Gastroesophageal sphincter (tissue), 4 donors: ENCODE results near the gene BLOC1S4. TPM values are rescaled to one million over a fixed set of nuclear protein-coding genes. Genes with fewer than 3 reads are reported as not detected.

Source experiments
- ATAC-seq: fragments of 150-250 bp; one replicate; pipeline ENCODE4 v1.9.1; 2016; ENCODE audit warnings: mild to moderate bottlenecking, moderate library complexity
- H3K27ac ChIP-seq, 4 donors: fragments of 200-600 bp; sonication (generic) in 3 of 4; 1 replicate in 3 of 4; 2 replicates in 1 of 4; pipeline ENCODE4 v1.5.1; 2016 to 2019
- H3K27me3 ChIP-seq: fragments of 200-600 bp; sonication (generic); one replicate; pipeline ENCODE4 v1.5.1; 2019
- H3K36me3 ChIP-seq, 2 donors: fragments of 200-600 bp; sonication (generic); one replicate each; pipeline ENCODE4 v1.5.1; 2019; ENCODE audit warnings: control low read depth in 1 of 2
- H3K4me1 ChIP-seq, 3 donors: fragments of 200-600 bp; sonication (generic); 1 replicate in 2 of 3; 2 replicates in 1 of 3; pipeline ENCODE4 v1.5.1; 2016 to 2019; ENCODE audit warnings: control low read depth in 2 of 3
- H3K4me3 ChIP-seq, 2 donors: fragments of 200-600 bp; sonication (generic); one replicate each; pipeline ENCODE4 v1.5.1; 2019; ENCODE audit warnings: mild to moderate bottlenecking in 1 of 2, moderate library complexity in 1 of 2
- H3K9me3 ChIP-seq, 3 donors: fragments of 200-600 bp; sonication (generic); one replicate each; pipeline ENCODE4 v1.5.1; 2017 to 2019; ENCODE audit warnings: control low read depth in 2 of 3
- CTCF ChIP-seq, 4 experiments: fragments of 200-600 bp in 2 of 4; fragments of 450-650 bp in 2 of 4; sonication (generic) in 1 of 4; IDR thresholded peaks; one replicate each; pipeline ENCODE4 v1.5.1; 2017 to 2019; ENCODE audit warnings: antibody characterized with exemption in 4 of 4, mild to moderate bottlenecking in 2 of 4, moderate library complexity in 2 of 4
- EP300 ChIP-seq: sonication (generic); formaldehyde crosslinking; IDR thresholded peaks from one replicate; pipeline ENCODE4 v1.6.1; 2017; ENCODE audit warnings: antibody characterized with exemption, mild to moderate bottlenecking
- POLR2A ChIP-seq, 2 donors: fragments of 450-650 bp; IDR thresholded peaks; one replicate each; pipeline ENCODE4 v1.6.1; 2017; ENCODE audit warnings: antibody characterized with exemption in 2 of 2, mild to moderate bottlenecking in 2 of 2, moderate library complexity in 1 of 2
- POLR2AphosphoS5 ChIP-seq: sonication (generic); formaldehyde crosslinking; IDR thresholded peaks from one replicate; pipeline ENCODE4 v1.6.1; 2017; ENCODE audit warnings: antibody characterized with exemption
- WGBS, 2 donors: methylation state at CpG; one replicate each; pipeline ENCODE4 v1.1.5; 2018; ENCODE audit warnings: low coverage in 1 of 2; 5-methylcytosine and 5-hydroxymethylcytosine counted together
- total RNA-seq, 4 donors: library from RNA; depleted of rRNA; stranded (reverse); fragments of >200 nt; gene quantifications; one replicate each; pipeline ENCODE4 v1.1.0, GENCODE V29; 2016

The BLOC1S4 gene
- total RNA-seq, 4 donors from 2014 or later, result 10.1 to 20.7 (median 18.7) TPM

GRCh38 chr4:6697131-6697530, 18.8 kb upstream of the BLOC1S4 start:
- Histone ChIP-seq H3K36me3 (peaks cover 0 to 26% of the 10 kb centered on the region in 2 donors), H3K9me3 (no peaks in the 10 kb centered on the region), H3K27me3 (no peaks in the 10 kb centered on the region), H3K4me3 (no peak overlapping the region), H3K4me1 (no peaks in the 10 kb centered on the region), H3K27ac (no peak overlapping the region)
- WGBS, 2 donors, result 96% methylated on average over 6 of the region's 6 CpGs; no CpG with 5 or more reads in 1 of the 2 donors
- ATAC-seq, result no peak
- TF ChIP-seq EP300 (no peak), POLR2A (IDR thresholded peaks at IDR 0.05) (no peak), CTCF (IDR thresholded peaks at IDR 0.05) (no peak), POLR2AphosphoS5 (no peak)

DNA sequence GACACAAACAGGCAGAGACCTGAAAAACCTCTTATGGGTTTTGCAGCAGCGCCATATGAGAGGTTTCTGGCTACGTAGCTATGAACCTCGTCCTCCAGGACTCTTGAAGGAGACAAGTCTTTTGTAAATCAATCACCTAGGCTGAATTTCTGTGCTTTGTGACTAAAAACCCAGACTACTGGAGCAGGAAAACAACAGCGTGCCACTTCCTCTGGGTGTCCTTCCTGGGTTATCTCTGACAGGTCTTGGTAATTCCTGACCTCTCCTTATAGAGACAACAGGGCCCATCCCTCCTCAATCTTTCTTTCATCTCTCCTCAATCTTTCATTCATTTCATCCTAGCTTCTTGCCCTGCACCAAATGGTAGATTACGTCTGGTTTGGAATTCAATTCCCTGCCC, 16.6 kb upstream of the BLOC1S4 start:
- WGBS, 2 donors, result 60% methylated on average over 5 of the region's 5 CpGs; no CpG with 5 or more reads in 1 of the 2 donors
- H3K36me3 ChIP-seq, result peaks cover 0 to 35% of the 10 kb centered on the region in 2 donors
- H3K4me1 ChIP-seq, result peaks cover 0 to 14% (median 0%) of the 10 kb centered on the region in 3 donors
- no peak overlapping the region for H3K4me3 ChIP-seq
- H3K27ac ChIP-seq, result no peak overlapping the region
- no peaks in the 10 kb centered on the region for H3K9me3 ChIP-seq
- TF ChIP-seq POLR2A (IDR thresholded peaks at IDR 0.05) (no peak), CTCF (IDR thresholded peaks at IDR 0.05) (no peak), EP300 (no peak), POLR2AphosphoS5 (no peak)
- no peak for ATAC-seq
- H3K27me3 ChIP-seq, result no peaks in the 10 kb centered on the region

- ATAC-seq, result no peak
- WGBS, 2 donors, result 100% methylated on average over 1 of the region's 1 CpG; no CpG with 5 or more reads in 1 of the 2 donors
- peaks cover 0 to 35% of the 10 kb centered on the region in 2 donors for H3K36me3 ChIP-seq
Observed at GRCh38 chr4:6699903-6700302, 16.1 kb upstream of the BLOC1S4 start.

GRCh38 chr4:6701371-6701770, 14.6 kb upstream of the BLOC1S4 start:
- Histone ChIP-seq H3K9me3 (no peaks in the 10 kb centered on the region), H3K27ac (no peak overlapping the region), H3K4me1 (peaks cover 0 to 34% (median 0%) of the 10 kb centered on the region in 3 donors), H3K36me3 (peaks cover 0 to 31% of the 10 kb centered on the region in 2 donors), H3K27me3 (no peaks in the 10 kb centered on the region), H3K4me3 (no peak overlapping the region)
- TF ChIP-seq POLR2A (IDR thresholded peaks at IDR 0.05) (no peak), EP300 (no peak), CTCF (IDR thresholded peaks at IDR 0.05) (no peak), POLR2AphosphoS5 (no peak)
- ATAC-seq, result no peak
- WGBS, 2 donors, result 80 to 86% methylated on average over 1 to 4 of the region's 13 CpGs

More at GRCh38 chr4:6699903-6700302, 16.1 kb upstream of the BLOC1S4 start:
- Histone ChIP-seq H3K9me3 (no peaks in the 10 kb centered on the region), H3K4me3 (no peak overlapping the region), H3K4me1 (peaks cover 0 to 20% (median 0%) of the 10 kb centered on the region in 3 donors), H3K27ac (no peak overlapping the region), H3K27me3 (no peaks in the 10 kb centered on the region)
- TF ChIP-seq EP300 (no peak), POLR2A (IDR thresholded peaks at IDR 0.05) (no peak), POLR2AphosphoS5 (no peak), CTCF (IDR thresholded peaks at IDR 0.05) (no peak)

DNA sequence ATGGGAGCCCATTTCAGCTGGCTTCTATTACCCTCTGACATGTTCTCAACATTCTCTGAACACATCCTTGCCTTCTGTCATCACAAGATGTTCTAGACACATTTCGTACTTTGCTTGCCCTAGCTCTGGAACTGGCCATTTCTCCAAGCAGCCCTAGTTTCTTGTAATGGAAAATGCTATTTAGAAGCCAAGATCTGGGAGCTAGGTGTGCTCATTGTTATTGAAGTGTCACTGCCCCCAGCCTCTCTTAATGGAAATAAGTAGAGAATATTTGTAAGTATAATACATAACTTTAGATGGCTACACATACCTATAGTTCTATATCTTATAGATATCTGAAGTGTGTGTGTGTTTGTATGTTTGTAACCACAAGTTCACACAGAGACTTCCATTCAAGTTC, 13.2 kb upstream of the BLOC1S4 start:
- Histone ChIP-seq H3K27me3 (no peaks in the 10 kb centered on the region), H3K9me3 (no peaks in the 10 kb centered on the region), H3K27ac (no peak overlapping the region), H3K36me3 (peaks cover 0 to 38% of the 10 kb centered on the region in 2 donors), H3K4me3 (no peak overlapping the region), H3K4me1 (peaks cover 0 to 48% (median 7%) of the 10 kb centered on the region in 3 donors)
- 0% methylated on average over 1 of the region's 1 CpG for WGBS, 2 donors
- no peak for ATAC-seq
- no peak for TF ChIP-seq POLR2A (IDR thresholded peaks at IDR 0.05)
- no peak for TF ChIP-seq CTCF (IDR thresholded peaks at IDR 0.05)
- no peak for TF ChIP-seq EP300
- no peak for TF ChIP-seq POLR2AphosphoS5
